ENCODE measurements around the gene PSME1.

PSME1 gene

GRCh38 chr14:24135834-24136683 lies at the start of gene PSME1:
PSME1 (plus strand) TSS chr14:24136194; CDS start chr14:24136263, 69 bp downstream.
- no peak for DNase-seq

GRCh38 chr14:24087004-24087403 lies 49.0 kb upstream of the PSME1 start:
- no peak for DNase-seq

GRCh38 chr14:24088095-24088494 lies 47.9 kb upstream of the PSME1 start:
- no peak for DNase-seq

GRCh38 chr14:24089890-24090289 lies 46.1 kb upstream of the PSME1 start:
- DNase-seq: no peak

- DNase-seq: no peak
These were observed 43.9 kb upstream of the PSME1 start for GRCh38 chr14:24092110-24092504.

GRCh38 chr14:24092505-24093206 lies 43.3 kb upstream of the PSME1 start:
- DNase-seq: no peak

GRCh38 chr14:24093207-24093900 lies 42.6 kb upstream of the PSME1 start:
- no peak for DNase-seq

- no peak for DNase-seq
These were observed 41.8 kb upstream of the PSME1 start, which contains the start of gene PCK2 for GRCh38 chr14:24093901-24094840. PCK2 (plus strand) TSS chr14:24094311; CDS start chr14:24094406, 95 bp downstream.

GRCh38 chr14:24094841-24095270 lies 41.1 kb upstream of the PSME1 start:
- DNase-seq: no peak

- DNase-seq: no peak
These were observed 40.5 kb upstream of the PSME1 start for GRCh38 chr14:24095271-24096068.

- no peak for DNase-seq
These were observed 39.3 kb upstream of the PSME1 start for GRCh38 chr14:24096545-24097181.

GRCh38 chr14:24098229-24098926 lies 37.6 kb upstream of the PSME1 start:
- no peak for DNase-seq

GRCh38 chr14:24098927-24099813 lies 36.8 kb upstream of the PSME1 start:
- no peak for DNase-seq

GRCh38 chr14:24100197-24100981 lies 35.6 kb upstream of the PSME1 start:
- DNase-seq: no peak

GRCh38 chr14:24100982-24101494 lies 35.0 kb upstream of the PSME1 start:
- DNase-seq: no peak

- DNase-seq: no peak
These were observed 33.5 kb upstream of the PSME1 start for GRCh38 chr14:24102357-24103048.

- DNase-seq: no peak
These were observed 32.5 kb upstream of the PSME1 start for GRCh38 chr14:24103451-24103850.

Measured in cortex of kidney (tissue), 1 donor.